Right kidney (tissue), 1 donor: ENCODE measurements around the gene PRPF40B.

Experiments used
- DNase-seq: peaks from one replicate; pipeline ENCODE4 v3.0.0-alpha.2; 2016

The PRPF40B gene

GRCh38 chr12:49661191-49661590 is 37.8 kb downstream of the PRPF40B start:
- no peak for DNase-seq

GRCh38 chr12:49661746-49662145 is 38.4 kb downstream of the PRPF40B start:
- DNase-seq: no peak

DNA sequence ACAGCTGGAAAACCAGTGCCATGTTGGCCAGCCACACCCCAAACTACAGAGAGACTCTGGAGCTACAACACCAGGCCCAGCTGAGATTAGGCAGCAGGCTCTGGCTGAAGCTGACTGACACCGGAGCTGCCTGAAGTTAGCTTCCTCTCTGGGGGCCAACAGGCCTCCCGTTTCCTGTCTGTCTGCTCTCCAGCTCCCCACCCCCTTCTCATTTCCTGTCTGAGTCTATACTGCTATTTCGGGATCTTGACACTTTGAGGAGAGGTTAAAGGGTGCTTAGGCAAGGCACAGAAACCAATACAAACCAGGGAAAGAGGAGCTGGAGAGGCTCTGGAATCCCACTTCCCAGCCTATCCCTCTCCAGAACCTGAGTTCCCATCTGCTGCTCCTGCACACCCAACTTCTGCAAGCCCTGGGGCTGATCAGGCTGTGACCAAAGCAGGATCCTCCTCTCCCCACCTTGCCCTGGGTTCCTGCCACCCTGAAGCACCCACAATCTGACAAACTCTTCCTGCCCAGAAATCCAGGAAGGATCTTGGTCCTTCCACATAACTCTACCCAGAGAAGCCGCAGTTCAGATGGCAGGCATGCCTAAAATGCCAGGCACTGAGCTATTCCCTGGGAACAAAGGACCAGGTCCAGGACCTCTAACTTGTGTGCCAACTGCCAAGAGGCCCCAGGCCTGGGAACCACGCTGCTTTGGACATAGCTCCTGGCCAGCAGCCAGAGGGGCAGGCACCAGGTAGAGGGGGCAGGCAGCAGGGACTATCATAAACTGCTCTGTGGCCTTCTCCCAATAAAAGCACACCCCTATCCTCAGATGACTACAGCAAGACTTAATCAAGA is 39.9 kb downstream of the PRPF40B start:
- peak; percentile 48 for DNase-seq

GRCh38 chr12:49664167-49664566 is 40.8 kb downstream of the PRPF40B start:
- no peak for DNase-seq

DNA sequence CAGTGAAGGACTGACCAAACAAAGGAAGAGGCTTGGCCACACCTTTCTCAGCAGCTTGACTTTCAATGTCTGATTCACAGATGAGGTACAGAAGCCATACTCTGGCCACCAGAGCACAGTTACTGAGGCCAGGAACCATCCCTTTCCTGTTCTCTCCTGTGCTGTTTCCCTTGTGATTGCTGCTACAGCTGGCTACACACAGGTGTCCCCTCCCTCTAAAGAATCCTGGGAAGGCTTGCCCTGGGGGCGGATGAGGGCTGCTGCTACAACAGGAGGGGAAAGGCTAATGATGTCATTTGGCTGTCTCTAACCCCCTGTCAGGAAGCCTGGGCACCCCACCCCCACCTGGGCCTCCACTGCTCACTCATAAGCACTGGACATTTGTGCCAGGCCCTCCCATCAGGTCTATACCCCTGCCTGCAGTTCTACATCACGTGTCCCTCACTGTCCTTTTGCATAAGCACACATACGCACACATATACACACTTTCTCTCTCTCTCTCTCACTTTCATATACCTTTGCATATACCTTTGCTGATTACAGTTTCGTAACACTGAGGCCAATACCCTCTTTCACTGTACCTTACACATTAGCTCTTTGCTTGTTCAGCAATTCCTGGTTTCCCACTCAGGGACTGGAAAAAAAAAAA is 41.4 kb downstream of the PRPF40B start:
- DNase-seq: no peak

- DNase-seq: no peak
Measured at GRCh38 chr12:49665384-49665783, 42.0 kb downstream of the PRPF40B start.

DNA sequence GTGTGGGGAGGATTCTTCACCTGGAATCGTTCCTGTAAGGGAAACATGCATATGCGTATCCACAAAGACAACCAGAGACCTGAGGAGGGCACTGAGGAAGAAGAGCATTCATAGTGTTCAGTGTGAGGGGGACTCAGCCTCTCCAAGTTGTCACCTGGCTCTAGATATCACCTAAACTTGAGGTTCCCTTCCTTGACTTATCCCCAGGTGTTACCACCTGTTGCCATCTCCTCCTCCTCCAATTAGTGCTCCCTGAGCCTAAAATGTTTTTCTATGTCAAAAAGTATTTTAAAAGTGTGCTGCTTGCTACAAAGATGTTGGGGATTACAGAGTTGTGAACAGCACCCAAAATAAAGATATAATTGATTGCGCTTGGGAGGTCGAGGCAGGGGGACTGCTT is 42.8 kb downstream of the PRPF40B start:
- no peak for DNase-seq

DNA sequence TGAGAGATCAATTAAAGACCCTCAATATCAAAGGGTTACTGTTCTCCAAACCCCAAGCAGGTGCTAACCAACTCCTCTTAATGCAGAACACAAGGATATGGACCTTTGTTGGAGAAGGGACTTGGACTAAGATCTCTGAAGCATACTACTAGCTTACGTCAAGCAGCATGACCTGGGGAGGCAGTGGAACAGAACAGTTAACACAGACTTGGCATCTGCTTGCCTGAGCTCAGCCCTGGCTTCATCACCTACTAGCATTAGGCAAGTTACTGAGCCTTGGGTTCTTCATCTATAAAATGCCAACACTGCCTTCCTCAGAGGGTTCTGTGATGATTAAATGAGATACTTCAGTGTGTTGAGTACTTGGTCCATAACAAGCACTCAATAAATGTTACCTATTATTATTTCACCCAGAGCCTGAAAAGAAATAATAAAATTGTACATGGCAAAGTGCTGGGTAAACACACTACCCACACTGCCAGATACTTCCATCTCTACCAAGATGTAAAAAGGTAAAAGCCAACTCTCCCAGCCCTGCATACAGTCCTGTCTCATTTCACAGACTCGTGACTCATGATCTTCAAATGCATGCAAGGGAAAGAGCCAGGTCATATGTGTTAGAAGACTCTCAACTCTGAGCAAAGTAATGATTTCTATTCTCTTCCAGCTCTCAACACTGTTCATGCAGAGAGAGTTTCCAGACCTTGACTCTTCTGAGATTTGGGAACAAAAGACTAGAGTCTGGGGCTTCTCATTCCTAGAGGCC is 44.1 kb downstream of the PRPF40B start:
- no peak for DNase-seq

DNA sequence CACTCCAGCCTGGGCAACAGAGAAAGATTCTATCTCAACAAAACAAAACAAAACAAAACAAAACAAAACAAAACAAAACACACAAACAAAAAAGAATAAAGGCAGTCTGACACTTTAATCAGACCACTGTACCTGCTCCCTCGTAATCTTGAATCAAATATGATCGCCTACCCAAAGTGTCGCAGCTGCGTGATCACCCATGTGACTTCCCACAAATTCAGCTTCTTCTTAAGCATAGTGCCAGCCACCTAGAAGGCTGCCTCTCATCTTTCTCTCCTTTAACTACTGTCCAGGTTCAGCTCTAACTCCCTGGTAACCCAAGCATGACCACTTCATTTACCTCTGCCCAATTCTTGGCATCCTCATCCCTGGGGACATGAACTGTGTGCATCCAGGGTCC is 46.4 kb downstream of the PRPF40B start:
- DNase-seq: no peak

DNA sequence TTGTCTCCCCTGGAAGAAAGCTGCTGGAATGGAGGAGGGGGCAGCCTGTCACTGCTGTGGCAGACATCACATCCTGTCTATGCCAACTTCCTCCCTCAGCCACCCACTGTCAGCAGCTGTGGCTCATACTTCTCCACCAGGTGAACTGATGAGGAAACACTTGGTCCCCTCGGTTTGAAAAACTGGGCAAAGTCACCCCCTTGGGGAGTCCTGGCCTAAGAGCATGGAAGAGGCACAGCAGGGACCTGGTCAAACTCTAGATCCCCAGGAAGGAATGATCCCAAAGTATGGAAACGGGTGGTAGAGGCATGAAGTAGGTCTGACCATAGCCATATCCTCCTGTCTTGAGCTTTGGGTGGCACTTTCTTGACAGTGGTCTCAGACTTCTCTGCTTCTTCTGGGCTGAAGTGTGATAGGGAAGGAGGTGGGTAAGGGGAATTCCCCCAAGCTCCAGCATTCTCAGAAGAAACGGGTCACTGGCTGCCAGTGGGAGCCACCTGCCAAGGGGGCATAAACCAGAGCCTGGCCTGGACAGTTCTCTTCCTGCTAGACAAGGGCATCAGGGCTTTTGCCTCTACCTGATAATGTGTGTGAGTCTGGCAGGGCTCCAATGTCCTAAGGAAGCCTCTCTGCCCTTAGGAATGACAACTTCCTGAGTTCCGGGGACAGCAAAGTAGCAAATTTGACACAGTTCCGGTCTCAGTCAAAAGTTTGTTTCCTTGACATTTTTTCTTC is 47.8 kb downstream of the PRPF40B start:
- no peak for DNase-seq

GRCh38 chr12:49672301-49673217 is 49.2 kb downstream of the PRPF40B start:
- DNase-seq: no peak

GRCh38 chr12:49673446-49674317 is 50.3 kb downstream of the PRPF40B start:
- DNase-seq: peak; percentile 81

- DNase-seq: no peak
Measured at GRCh38 chr12:49674318-49674981, 51.1 kb downstream of the PRPF40B start.

- no peak for DNase-seq
Measured at GRCh38 chr12:49675137-49675536, 51.8 kb downstream of the PRPF40B start.

DNA sequence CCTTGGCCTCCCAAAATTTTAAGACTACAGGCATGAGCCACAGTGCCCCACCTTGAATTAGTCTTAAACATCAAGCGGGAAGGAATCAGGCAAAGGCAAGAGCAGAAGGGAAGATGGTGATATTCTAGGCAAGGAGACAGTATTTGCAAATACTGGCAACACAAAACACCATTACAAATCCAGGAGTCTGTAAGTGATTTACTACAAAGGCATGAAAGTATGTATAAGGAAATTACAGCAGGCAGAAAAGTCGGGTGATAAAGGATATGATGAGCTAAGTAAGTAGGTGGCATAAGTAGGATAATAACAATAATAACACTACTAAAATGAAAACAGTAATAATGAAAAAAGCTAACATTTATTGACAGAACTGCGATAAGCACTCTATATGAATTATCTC is 55.4 kb downstream of the PRPF40B start:
- no peak for DNase-seq

DNA sequence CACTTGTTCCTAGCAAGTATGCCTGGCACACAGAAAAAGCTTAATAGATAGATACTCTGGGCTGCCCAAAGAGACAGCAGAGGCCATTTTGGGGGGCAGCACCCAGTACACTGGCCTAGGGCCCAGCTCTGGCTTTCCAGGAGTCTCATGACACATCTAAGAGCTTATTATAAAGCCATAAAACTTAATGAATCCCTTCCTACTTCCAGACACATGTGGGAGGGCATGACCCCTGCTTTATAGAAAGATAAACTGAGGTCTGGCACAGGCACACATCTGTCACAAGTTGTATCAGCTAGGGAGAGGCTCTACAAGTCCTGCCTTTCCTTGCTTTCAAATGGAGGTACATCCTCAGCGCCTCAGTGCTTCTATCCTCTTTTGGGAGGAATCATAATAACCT is 56.7 kb downstream of the PRPF40B start:
- no peak for DNase-seq

GRCh38 chr12:49683599-49684309 is 60.4 kb downstream of the PRPF40B start:
- no peak for DNase-seq

- no peak for DNase-seq
Measured at GRCh38 chr12:49684310-49684854, 61.0 kb downstream of the PRPF40B start.

DNA sequence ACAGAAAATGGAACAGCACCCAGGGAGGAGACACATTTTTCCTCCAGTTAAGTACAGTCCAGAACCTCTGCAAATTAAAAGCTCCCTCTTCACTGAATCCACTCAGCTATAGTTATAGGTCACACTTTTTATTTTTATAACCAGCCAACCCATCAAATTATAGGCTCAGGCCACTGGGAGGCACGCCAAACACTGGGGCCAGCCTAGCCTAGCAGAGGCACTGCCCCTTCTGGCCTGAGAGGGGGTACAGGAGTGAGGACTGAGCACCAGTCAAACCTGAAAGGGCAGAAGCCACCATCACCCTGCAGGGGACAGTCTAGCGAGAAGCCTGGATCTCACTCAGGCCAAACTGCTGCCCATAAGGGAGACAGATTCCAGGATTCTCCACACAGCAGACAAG is 64.6 kb downstream of the PRPF40B start:
- DNase-seq: no peak
